NCI-H1048 (cell line): Measurements from ENCODE around the gene MYEOV.

Source experiments
- DNase-seq: peaks from one replicate; lab custom pipeline; 2025; lab: John Stamatoyannopoulos, UW

The MYEOV gene

DNA sequence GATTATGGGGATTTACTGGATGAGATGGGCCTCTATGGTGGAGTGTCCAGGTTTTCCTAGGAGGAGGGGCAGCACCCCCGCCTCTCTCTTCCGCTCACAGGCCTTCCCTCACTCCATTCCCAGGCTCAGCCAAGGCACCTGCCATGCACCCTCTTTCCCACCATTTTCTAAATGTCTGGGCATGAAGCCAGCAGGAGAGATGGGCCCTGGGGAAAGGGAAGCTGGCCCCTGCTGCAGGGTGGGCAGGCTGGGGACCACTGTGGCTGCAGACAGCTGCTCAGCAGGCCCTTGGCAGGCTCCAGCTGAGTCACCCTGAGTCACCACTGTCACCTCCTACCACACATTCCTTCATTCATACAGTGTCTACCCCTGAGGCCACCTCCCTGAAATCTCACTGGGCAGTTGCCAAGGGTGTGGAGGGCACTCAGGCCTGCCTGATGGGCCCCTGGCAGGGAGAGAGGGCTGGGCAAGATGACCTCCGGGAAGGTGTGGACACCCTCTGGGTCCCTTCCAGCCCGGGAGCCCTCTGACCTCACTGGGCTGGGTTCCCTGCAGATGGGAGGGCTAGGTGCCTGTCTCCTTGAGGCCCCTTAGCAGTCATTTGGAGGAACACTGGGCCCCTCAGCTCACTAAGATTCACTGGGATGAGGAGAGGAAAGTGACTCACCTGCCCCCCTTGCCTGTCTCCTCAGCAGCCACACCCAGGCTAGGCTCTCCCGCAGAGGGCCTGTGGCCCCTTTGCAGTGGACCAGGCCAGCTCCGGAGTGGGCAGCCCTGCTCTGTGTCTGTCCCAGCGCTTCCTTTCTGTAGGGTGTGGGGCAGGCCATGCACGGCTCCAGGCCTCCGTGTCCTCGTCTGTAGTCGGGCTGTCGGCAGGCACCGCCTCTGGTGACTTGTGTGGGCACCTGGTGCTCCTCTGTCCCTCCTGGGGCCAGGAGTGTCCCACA lies 7.8 kb downstream of the MYEOV start:
- no peak for DNase-seq

DNA sequence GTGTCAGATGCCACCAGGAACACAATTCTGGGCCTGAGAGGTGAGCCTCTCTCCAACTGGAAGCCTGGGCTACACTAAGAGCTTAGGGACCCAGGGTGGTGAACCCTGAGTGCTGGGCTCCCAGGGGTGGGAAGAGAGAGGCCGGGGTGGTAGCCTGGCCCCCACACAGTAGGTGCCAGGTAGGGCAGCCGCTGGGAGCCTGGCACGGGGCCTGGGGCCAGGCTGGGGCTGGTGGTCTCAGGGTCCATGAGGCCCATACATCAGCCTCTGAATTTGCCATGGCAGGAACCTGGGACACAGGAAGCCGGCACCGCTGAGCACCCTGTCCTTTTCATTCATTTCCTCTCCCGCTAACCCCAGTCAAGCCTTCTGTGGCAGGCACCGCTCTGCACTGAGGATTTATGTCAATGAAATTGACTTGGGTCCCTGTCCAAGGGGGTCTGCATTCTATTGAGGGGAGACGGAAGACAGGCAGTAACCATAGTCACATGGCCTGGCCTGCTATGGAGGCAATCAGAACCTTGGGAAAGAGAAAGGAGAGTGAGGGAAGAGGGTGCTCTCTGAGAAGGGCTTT lies 8.6 kb downstream of the MYEOV start:
- DNase-seq, result no peak

GRCh38 chr11:69303427-69303826 lies 9.5 kb downstream of the MYEOV start:
- DNase-seq, result no peak

DNA sequence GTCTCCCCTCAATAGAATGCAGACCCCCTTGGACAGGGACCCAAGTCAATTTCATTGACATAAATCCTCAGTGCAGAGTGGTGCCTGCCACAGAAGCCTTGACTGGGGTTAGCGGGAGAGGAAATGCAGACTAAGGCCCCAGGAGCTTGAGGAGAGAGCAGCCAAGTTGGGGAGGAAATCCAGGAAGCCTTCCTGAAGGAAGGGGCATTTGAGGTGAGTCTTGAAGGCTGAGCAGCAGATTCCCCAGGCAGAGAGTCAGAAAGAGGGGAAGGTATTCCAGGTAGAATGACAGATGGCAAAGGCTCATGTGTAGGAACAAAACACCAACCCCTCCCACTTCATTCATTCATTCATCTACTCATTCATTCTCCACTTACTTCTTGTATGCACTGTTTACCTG lies 10.3 kb downstream of the MYEOV start:
- no peak for DNase-seq

DNA sequence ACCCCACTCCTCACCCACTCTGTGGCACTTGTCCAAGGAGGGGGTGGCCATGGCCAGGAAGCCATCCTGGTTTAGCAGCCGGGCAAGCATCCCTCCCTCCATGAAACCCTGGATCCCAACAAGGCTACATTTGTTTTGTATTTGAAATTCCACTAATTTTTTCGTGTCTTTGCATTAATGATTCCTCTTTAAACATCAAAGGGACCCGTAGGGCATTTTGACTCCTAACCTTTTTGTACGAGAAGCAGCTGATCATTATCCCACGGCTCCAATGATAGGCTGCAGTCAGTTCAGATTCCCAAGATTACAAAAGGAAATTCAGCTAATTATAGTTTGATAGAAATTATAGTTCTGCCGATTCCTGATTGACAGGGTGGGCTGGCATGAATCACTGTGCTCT lies 10.7 kb downstream of the MYEOV start:
- no peak for DNase-seq

DNA sequence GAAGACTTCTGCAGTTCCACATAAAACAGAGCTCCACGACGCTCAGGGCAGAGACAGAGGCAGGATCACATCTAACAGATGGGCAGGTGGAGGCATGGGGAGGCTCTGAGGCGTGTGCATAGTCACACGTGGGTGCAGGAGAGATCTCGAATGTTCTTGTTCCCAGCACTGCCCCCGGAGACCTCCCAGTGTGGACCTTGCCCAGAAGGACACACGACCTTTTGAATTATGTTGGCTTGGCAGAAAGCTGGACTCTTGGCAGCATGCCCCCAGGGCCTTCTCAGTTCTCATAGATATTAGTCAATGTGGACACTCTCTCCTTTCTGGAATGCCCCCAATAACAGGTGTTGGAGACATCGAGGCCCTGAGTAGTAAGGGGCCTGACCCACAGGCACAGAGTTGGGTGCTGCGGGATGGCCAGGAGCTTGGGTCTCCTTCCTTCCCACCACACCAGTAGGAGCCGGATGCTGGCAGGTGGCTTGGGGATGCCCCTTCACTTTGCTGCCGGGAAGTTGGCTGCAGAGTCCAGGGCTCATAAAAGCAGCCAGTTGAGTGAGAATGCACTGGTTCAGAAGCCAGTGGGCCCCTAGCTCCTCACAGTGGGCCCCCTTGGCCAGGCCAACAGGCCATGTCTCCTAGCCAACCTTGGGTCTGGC lies 12.1 kb downstream of the MYEOV start:
- no peak for DNase-seq

- DNase-seq, result no peak
Measured at GRCh38 chr11:69306821-69307220, 12.9 kb downstream of the MYEOV start.

DNA sequence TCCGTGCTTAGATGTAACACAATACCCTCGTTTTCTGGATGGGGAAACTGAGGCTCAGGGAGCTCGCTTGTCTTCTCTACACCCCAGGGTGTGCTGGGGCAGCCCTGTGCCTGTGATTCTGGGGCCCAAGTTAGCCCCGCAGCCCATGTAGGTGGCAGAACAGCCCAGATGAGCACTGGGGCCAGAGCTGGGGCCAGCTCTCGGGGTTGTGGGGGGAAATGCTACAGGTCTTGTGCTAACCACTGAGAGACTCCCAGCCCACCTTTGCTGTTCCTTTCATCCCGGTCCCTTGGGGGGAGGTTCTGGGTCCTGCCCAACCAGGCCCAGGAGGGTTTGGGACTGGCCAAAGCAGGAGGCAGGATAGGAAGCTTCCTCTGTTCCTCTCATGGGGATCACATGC lies 13.5 kb downstream of the MYEOV start:
- no peak for DNase-seq

DNA sequence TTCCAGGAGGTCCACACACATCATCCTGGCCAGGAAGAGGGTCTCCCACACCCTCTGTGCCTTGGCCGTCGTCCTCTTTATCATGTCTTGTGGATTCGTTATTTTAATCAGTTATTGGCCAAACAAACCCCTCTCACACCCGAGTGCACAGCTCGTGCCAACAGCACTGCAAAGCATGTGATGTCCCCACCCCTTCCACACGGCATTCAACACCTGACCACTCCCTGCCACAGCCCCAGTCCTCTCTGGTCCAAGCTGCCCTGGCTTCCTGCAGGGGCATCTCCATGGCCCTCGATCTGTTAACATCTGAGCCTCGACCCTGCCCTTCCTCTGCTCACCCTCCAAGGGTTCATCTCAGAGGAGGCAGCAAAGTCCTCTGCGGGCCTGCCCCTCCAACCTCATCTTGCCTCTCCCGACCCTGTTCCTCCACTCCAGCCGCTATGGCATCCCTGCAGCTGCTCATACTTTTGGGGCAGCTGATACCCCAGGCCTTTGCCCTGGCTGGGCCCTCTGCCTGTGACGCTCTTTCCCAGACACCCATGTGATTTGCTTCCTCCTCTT lies 14.0 kb downstream of the MYEOV start:
- no peak for DNase-seq

- no peak for DNase-seq
Measured at GRCh38 chr11:69308491-69308911, 14.5 kb downstream of the MYEOV start.

GRCh38 chr11:69308936-69309615 lies 15.1 kb downstream of the MYEOV start:
- DNase-seq, result no peak

DNA sequence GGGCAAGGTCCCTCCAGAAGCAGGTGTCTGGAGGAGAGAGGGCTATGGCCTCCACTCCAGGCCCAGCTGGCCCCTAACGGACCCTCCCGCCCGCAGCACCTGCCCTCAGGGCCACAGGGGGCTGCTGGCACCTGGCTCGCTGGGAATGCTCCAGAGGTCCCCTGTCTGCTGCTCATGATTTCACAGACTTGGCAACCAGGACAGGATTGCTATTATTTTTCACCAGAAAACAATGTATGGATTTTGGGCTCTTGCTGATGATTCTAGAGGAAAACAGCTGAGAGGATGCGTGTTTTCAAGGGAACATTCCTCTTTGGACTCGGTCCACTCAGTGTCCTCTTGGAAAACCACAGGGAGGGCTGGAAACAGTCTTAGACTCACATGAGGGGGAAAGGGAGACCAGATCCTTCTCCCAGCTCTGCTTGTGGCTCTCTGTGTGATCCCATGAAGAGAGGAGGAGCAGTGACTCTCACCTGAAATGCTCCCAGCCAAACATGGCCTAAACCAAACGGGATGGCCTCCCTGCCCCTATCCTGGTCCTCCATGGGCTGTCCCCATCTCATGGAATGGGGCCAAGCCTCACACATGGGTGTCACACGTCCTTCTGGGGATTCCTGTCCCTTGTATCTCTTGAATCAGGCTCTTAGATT lies 15.8 kb downstream of the MYEOV start:
- no peak for DNase-seq

- no peak for DNase-seq
Measured at GRCh38 chr11:69310351-69310750, 16.4 kb downstream of the MYEOV start.

DNA sequence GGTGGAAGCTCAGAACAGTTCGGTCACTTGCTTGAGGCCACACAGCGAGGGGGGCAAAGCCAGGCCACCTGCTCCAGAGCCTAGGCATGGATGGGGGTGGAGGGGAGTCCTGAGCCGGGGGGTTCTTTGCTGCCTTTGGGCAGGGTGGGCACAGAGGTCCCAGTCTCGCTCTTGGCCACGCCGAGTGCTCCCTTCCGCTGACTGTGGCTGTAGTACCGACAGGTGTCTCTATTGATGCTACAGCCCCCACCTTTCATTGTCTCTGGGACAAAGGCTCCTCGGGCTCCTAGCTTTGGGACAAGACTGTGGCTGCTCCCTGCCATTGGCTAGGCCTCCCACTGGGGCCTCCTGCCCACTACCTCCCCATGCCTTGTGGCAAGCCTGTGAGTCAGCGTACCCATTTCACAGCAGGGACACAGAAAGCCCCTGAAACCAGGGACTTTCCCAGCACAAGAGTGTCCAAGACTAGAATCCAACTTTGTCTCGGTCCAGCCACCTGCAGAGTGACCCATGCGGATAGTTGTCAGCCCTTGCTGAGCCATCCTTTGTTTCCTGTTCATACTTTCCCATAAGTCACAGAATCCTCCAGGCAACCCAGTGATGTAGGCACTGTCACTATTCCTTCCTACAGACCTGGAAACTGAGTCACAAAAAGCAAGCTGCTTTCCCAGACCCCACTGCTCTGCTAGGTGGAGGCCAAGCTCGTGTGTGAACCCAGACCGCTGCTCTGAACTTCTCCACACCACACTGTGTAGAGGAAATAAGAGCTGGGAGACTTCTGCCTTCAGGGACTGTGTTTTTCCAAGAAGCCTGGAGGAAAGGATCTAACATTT lies 17.2 kb downstream of the MYEOV start:
- no peak for DNase-seq

DNA sequence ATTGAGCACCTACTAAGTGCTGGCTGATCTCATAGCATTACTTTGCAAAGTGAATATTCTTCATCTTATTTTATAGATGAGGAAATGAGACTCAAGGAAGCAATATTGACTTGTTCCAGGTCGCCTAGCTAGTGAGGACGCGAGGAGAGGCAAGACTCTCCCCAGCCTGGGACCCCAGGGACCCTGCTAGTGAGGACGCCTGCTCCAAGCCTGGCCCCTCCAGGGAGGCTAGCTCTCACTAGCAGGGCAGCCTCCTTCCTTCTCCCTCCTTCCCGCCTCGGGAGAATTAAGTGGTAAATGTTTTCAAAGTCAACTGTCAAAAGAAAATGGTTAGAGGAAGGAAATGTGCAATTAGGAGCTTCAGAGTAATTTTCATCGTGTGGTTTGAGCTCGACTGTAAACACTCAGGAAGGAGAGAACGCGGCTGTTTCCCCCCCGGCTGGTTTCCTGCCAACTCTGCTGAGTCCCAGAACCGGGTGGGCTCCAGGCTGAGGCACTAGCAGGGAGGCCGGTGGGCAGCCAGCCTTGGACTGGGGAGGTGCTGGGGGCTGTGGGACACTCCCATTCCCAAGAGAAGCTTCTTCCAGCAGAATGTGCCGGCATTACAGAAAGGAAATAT lies 17.9 kb downstream of the MYEOV start:
- no peak for DNase-seq

DNA sequence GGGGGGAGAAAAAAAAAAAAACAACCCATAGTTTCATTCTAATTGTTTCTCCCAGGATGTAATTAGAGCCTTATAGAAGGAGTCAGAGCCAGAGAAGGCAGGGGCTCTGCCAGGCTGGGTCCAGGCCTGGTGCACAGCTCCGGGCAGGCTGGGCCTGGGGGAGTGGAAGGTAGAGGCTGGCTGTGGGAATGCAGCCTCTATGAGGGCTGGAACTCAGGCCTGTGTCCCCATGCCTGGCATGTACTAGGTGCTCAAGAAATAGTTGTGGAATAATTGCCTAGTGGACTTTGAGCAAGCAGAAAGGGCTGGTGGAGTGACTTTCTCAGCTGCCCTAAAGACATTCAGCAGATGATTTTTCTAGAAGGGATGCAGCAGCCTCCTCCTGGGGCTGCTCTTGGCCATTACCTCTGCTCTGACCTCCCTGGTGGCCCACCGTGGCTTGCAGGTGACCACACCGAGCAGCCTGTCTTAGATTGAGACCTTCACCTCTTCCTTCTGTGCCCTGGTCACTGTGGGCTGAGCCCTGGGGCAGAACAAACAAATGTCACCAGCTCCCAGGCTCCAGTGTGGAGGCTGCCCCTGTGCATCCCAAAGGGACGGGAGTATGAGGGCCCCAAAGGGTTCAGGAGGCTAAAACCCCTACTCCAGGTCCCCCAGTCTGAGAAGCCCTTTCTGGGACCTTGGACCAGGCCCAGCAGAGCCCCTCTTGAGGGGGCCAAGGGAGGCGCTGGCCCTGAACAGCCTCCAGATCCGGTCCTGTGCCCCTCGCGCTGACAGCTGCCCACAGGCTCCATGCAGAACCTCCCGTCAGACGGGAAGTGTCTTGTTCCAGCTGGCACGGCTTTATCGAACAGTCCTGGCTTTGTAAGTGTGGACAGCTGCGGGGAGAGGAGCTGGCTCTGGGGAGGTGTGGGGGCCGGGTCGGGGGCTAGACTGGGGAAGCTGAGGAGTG lies 18.8 kb downstream of the MYEOV start:
- DNase-seq, result no peak

GRCh38 chr11:69313992-69314391 lies 20.0 kb downstream of the MYEOV start:
- no peak for DNase-seq

- no peak for DNase-seq
Measured at GRCh38 chr11:69314555-69314954, 20.6 kb downstream of the MYEOV start.

DNA sequence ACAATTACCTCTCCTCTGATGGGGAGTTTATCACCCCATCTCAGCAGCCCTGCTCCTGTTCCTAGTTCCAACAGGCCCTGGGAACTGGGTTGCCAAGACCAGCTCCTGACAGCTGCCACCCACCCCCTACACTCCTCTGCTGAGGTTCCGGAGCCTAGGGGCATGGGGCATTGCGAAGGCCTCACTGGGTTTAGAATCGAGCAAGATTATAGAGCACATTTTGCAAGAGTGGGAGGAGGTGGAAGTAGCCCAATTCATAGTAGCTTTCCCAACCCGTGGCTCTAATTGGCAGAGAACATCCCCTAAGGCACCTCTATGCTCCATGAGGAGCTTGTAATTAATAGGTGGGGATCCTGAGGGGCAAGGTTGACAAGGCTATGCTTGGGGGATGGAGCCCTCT lies 23.0 kb downstream of the MYEOV start:
- DNase-seq, result no peak
